ENCODE data around the gene CORO2B. TPM values are rescaled to one million over a fixed set of nuclear protein-coding genes. Genes with fewer than 3 reads are reported as not detected.
A peak's percentile ranks its signal among the peaks of the same experiment; 100 is the strongest.

The CORO2B gene
- total RNA-seq, 3 donors from 2014 or later: 1.3 to 4.7 (median 1.9) TPM

DNA sequence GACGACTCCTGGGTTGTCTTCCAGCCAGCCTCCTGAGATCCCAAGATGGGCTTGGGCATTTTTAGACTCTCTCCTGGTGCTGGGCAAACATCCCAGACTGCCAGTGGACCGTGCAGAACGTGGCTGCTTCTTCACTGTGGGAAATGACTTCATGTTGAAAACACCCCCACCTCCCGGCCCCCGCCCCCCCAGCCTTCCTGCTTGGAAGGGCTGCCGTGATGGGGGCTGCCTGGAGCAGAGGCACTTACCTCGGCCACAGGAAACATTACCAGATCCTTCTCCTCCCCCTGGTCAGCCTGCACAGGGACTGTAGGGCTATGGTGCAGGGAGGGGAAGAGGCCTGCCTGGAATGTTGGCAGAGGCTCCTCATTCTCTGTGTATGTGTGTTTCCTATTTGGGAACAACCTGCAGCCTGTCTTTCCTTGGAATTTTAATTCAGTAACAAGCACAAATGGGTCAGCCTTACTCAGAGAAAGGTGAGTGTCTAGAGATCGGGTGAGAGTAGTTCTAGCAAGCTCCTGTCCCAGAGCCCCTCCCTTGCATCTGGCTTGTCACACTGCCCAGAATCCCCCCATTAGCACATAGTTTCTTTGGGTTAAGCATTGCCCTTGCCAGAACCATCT lies 151.1 kb downstream of the CORO2B start:
- H3K9me3 ChIP-seq: no peaks in the 10 kb centered on the region
- ATAC-seq (no peak), DNase-seq (no peak)
- peaks cover 4% of the 10 kb centered on the region for H3K4me1 ChIP-seq (ENCODE audit: low read depth)
- H3K36me3 ChIP-seq (ENCODE audit: low read depth): no peaks in the 10 kb centered on the region
- intact Hi-C loops (cut with DNase I, micrococcal nuclease): loop anchor here (10.0 kb wide), 1 partner anchor 145 kb away; no protein-coding TSS in a partner anchor
- no peak for TF ChIP-seq CTCF (IDR thresholded peaks at IDR 0.05)
- H3K4me3 ChIP-seq: no peak overlapping the region

- TF ChIP-seq CTCF (IDR thresholded peaks at IDR 0.05): no peak
- ATAC-seq (peak; percentile 42), DNase-seq (peak in 1 of 3 donors; percentile 66)
- Histone ChIP-seq H3K4me3 (no peak overlapping the region), H3K4me1 (ENCODE audit: low read depth) (peaks cover 4% of the 10 kb centered on the region), H3K36me3 (ENCODE audit: low read depth) (no peaks in the 10 kb centered on the region), H3K9me3 (no peaks in the 10 kb centered on the region)
- intact Hi-C loops (cut with DNase I, micrococcal nuclease): loop anchor here (10.0 kb wide), 1 partner anchor 144 kb away; no protein-coding TSS in a partner anchor
Measured at GRCh38 chr15:68730471-68730919, 151.7 kb downstream of the CORO2B start.

DNA sequence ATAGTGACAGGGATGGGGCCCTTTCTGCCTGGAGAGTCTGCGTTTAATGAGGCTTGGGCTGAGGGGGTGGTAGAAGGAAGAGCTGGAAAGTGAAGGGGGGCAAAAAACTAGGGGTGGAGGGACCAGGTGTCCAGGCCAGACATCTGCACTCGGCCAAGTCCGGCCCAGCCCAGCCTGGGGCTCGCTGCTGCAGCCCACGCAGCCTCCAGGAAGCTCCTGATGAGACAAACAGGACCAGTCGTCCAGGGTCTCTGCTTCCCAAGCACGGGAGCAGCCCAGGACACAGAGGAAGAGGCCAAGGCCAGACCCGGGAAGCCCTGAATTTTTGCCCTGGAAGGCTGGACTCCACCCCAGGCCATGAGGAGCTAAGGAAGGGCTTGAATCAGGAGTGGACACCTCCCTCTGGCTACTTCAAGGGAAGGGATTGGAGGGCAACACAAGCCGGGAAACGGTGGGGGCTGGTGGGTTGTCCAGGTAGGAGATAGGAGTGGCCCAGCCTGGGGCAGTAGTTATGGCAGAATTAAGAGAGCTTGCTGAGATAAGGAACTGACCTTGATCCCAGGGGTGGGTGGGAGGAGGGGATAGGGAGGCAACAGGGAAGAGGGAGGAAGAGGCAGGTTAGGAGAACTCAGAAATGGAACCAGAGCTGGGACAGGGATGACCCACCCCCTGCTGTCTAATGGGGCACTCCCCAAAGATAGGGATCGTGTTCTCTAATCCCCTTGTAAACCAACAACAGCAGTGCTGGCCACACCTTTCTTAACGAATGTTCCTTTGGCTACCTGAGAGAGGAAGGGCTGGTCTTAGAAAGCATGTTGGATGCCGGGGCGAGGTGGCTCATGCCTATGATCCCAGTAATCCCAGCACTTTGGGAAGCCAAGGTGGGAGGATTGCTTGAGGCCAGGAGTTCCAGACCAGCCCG lies 152.4 kb downstream of the CORO2B start:
- intact Hi-C loops (cut with DNase I, micrococcal nuclease): loop anchor here (10.0 kb wide), 1 partner anchor 144 kb away; no protein-coding TSS in a partner anchor
- DNase-seq (no peak), ATAC-seq (peak; percentile 70)

GRCh38 chr15:68732451-68732850 lies 153.7 kb downstream of the CORO2B start:
- intact Hi-C loops (cut with DNase I, micrococcal nuclease): loop anchor here (10.0 kb wide), 1 partner anchor 142 kb away; no protein-coding TSS in a partner anchor
- Histone ChIP-seq H3K9me3 (no peaks in the 10 kb centered on the region), H3K4me1 (ENCODE audit: low read depth) (peaks cover 4% of the 10 kb centered on the region), H3K4me3 (no peak overlapping the region), H3K36me3 (ENCODE audit: low read depth) (no peaks in the 10 kb centered on the region)
- DNase-seq: no peak
- no peak for ATAC-seq
- TF ChIP-seq CTCF (IDR thresholded peaks at IDR 0.05): no peak

More for the DNA sequence above, 152.4 kb downstream of the CORO2B start:
- peaks cover 4% of the 10 kb centered on the region for H3K4me1 ChIP-seq (ENCODE audit: low read depth)
- H3K4me3 ChIP-seq: no peak overlapping the region
- no peaks in the 10 kb centered on the region for H3K36me3 ChIP-seq (ENCODE audit: low read depth)
- no peak for TF ChIP-seq CTCF (IDR thresholded peaks at IDR 0.05)
- no peaks in the 10 kb centered on the region for H3K9me3 ChIP-seq

DNA sequence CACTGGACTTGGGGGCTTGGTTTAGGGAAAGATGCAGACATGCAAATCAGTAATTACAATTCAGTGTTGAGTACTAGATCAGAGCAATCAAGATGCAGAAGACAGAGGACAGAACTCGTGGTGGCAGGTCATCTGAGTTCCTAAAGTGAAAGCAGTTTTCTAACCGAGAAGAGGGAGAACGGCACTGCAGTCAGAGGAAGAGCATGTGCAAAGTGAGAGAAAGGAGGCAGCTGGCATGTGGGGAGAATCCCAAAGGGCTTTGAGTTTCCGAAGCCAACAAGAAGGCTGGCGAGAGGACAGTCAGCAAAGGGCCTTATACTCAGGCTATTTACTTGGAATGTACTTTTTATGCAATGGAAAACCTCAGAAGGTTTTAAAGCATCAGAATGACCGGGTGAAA lies 154.9 kb downstream of the CORO2B start:
- Histone ChIP-seq H3K36me3 (ENCODE audit: low read depth) (no peaks in the 10 kb centered on the region), H3K4me3 (no peak overlapping the region), H3K4me1 (ENCODE audit: low read depth) (peaks cover 4% of the 10 kb centered on the region), H3K9me3 (no peaks in the 10 kb centered on the region)
- intact Hi-C loops (cut with DNase I, micrococcal nuclease): loop anchor here (10.0 kb wide), 1 partner anchor 141 kb away; no protein-coding TSS in a partner anchor
- ATAC-seq (no peak), DNase-seq (no peak)
- TF ChIP-seq CTCF (IDR thresholded peaks at IDR 0.05): no peak

Measured in mucosa of descending colon (tissue), 3 donors.